DOHH2 (cell line): ENCODE data around the gene ZNF502.

Source experiments
- H3F3A ChIP-seq: fragments of 200-600 bp; sonication (generic), shearing (Covaris generic); 2 replicates; pipeline ENCODE4 v1.6.0; 2016; ENCODE audit warnings: antibody characterized with exemption, mild to moderate bottlenecking; ENCODE audit not compliant: control insufficient read depth, insufficient read depth
- H3K27ac ChIP-seq: fragments of 200-600 bp; sonication (generic); 2 replicates; pipeline ENCODE4 v1.5.1; 2014; ENCODE audit warnings: low read depth, mild to moderate bottlenecking, low read length, moderate library complexity
- H3K27me3 ChIP-seq: fragments of 200-600 bp; sonication (generic); 2 replicates; pipeline ENCODE4 v1.6.1; 2014; ENCODE audit warnings: mild to moderate bottlenecking, low read length, mixed read lengths; ENCODE audit not compliant: control insufficient read depth
- H3K36me3 ChIP-seq: fragments of 200-600 bp; sonication (generic); 2 replicates; pipeline ENCODE4 v1.6.1; 2014; ENCODE audit warnings: mild to moderate bottlenecking, low read length, moderate library complexity, mixed read lengths; ENCODE audit not compliant: control insufficient read depth
- H3K4me1 ChIP-seq: fragments of 200-600 bp; sonication (generic); 2 replicates; pipeline ENCODE4 v1.6.1; 2014; ENCODE audit warnings: mild to moderate bottlenecking, low read length, mixed read lengths; ENCODE audit not compliant: control insufficient read depth
- H3K4me2 ChIP-seq: fragments of 200-600 bp; sonication (generic); 2 replicates; pipeline ENCODE4 v1.6.0; 2014; ENCODE audit warnings: mild to moderate bottlenecking, low read length, moderate library complexity
- H3K4me3 ChIP-seq: fragments of 200-600 bp; sonication (generic); 2 replicates; pipeline ENCODE4 v1.5.1; 2014; ENCODE audit warnings: mild to moderate bottlenecking, low read length, mixed read lengths
- H3K79me2 ChIP-seq: fragments of 200-600 bp; sonication (generic); 2 replicates; pipeline ENCODE4 v1.6.1; 2014; ENCODE audit warnings: mild to moderate bottlenecking, low read length, mixed read lengths; ENCODE audit not compliant: control insufficient read depth
- H3K9me2 ChIP-seq: fragments of 200-600 bp; sonication (generic); replicated peaks from 2 replicates; pipeline ENCODE4 v1.6.1; 2014; ENCODE audit warnings: mild to moderate bottlenecking, low read length, mixed read lengths; ENCODE audit not compliant: control insufficient read depth
- H3K9me3 ChIP-seq: fragments of 200-600 bp; sonication (generic); 2 replicates; pipeline ENCODE4 v1.6.1; 2014; ENCODE audit warnings: antibody characterized with exemption, low read length, mixed read lengths; ENCODE audit not compliant: control insufficient read depth, insufficient read depth
- H4K20me1 ChIP-seq: fragments of 200-600 bp; sonication (generic); 2 replicates; pipeline ENCODE4 v1.6.0; 2014; ENCODE audit warnings: low read depth, mild to moderate bottlenecking, antibody characterized with exemption, low read length, moderate library complexity; ENCODE audit not compliant: control insufficient read depth, insufficient read depth
- EZH2phosphoT487 ChIP-seq: fragments of 200-600 bp; sonication (generic); IDR thresholded peaks from 2 replicates; pipeline ENCODE4 v1.6.1; 2017; ENCODE audit warnings: borderline replicate concordance, mild to moderate bottlenecking, antibody characterized with exemption, low read length, moderate library complexity, mixed read lengths
- TF ChIP-seq, protein P1 (sequence below): fragments of 200-600 bp; sonication (generic); IDR thresholded peaks from one replicate; pipeline ENCODE4 v1.5.1; 2014; ENCODE audit warnings: antibody characterized with exemption, mild to moderate bottlenecking, low read depth, low read length; ENCODE audit not compliant: poor library complexity, severe bottlenecking

Gene ZNF502

GRCh38 chr3:44771424-44772098 lies 59.1 kb downstream of the ZNF502 start:
- Histone ChIP-seq H3K4me2 (no peak overlapping the region), H3K4me1 (no peaks in the 10 kb centered on the region), H3K9me3 (peaks cover 28% of the 10 kb centered on the region), H3K27me3 (no peaks in the 10 kb centered on the region), H3K4me3 (no peak overlapping the region), H3F3A (no peaks in the 10 kb centered on the region), H4K20me1 (no peaks in the 10 kb centered on the region), H3K36me3 (peaks cover 80% of the 10 kb centered on the region), H3K27ac (no peak overlapping the region), H3K79me2 (peaks cover 73% of the 10 kb centered on the region), H3K9me2 (no peaks in the 10 kb centered on the region)
- TF ChIP-seq EZH2phosphoT487: no peak
- TF ChIP-seq, protein P1, sequence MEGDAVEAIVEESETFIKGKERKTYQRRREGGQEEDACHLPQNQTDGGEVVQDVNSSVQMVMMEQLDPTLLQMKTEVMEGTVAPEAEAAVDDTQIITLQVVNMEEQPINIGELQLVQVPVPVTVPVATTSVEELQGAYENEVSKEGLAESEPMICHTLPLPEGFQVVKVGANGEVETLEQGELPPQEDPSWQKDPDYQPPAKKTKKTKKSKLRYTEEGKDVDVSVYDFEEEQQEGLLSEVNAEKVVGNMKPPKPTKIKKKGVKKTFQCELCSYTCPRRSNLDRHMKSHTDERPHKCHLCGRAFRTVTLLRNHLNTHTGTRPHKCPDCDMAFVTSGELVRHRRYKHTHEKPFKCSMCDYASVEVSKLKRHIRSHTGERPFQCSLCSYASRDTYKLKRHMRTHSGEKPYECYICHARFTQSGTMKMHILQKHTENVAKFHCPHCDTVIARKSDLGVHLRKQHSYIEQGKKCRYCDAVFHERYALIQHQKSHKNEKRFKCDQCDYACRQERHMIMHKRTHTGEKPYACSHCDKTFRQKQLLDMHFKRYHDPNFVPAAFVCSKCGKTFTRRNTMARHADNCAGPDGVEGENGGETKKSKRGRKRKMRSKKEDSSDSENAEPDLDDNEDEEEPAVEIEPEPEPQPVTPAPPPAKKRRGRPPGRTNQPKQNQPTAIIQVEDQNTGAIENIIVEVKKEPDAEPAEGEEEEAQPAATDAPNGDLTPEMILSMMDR: no peak

DNA sequence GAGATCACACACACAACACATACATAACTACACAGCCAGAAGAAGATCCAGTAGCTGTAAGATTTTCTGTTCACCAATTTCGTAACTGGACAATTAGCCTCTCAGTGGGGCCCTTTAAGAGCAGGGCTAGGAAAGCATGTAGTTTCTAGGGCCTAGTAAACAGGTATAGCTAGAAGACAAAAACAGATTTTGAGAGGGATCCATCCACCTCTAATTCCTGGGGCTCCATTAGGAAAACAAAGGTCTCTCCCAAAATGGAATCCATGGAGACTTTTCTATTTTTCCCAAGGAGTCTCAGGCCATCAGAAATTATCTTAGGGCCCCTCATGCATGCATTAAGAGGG lies 59.6 kb downstream of the ZNF502 start:
- Histone ChIP-seq H3K4me2 (no peak overlapping the region), H3K9me3 (peaks cover 27% of the 10 kb centered on the region), H3F3A (no peaks in the 10 kb centered on the region), H3K79me2 (peaks cover 69% of the 10 kb centered on the region), H3K9me2 (no peaks in the 10 kb centered on the region), H3K36me3 (peaks cover 82% of the 10 kb centered on the region), H3K27me3 (no peaks in the 10 kb centered on the region), H3K4me1 (no peaks in the 10 kb centered on the region), H3K4me3 (no peak overlapping the region), H3K27ac (no peak overlapping the region), H4K20me1 (no peaks in the 10 kb centered on the region)
- TF ChIP-seq EZH2phosphoT487: no peak
- TF ChIP-seq, protein P1: no peak
